ENCODE results near the gene C1QL4.
A peak's percentile ranks its signal among the peaks of the same experiment; 100 is the strongest.
"Not testable (repeated sequence)": the region's sequence is repeated elsewhere in the genome, so short reads cannot be mapped to it uniquely, and the experiment has no call there.

Gene C1QL4

DNA sequence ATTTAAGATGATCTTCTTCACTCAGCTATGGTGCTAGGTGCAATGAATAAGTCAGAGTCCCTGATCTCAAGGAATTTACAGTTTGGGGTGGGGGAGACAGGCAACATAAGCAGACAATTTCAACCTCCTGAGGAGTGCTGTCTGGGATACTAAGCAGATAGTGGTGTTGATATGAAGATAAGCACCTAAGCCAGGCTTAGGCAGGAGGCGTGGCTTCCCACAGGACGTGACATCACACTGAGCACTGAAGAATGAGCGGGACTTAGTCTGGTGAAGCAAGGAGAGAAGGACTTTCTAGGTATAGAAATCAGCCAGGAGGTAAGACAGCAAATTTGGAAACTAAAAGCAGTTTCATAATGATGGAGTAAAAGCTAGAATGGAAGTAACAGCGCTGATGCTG lies 35.2 kb downstream of the C1QL4 start:
- DNase-seq (ENCODE audit: low read depth in 2 of 2), result peak in 1 of 2 donors; percentile 43

DNA sequence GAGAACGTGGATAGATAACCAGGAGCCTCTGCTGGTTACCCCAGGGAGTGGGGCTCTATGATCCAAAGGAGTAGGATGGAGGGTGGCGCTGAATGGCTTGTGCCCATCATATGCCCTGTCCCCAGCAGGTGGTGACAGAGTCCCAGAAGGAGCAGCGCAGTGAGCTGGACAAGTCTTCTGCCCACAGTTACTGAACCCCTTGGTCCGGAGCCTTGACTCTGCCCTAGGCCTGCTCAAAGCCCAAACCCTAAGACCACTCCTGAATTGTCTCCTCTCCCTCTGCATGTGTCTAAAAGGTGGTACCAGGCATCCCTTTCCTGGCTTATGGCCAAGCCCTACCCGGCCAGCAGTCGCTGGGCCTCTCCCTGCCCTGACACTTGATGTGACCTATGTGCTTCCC lies 38.8 kb downstream of the C1QL4 start:
- DNase-seq (ENCODE audit: low read depth in 2 of 2), result no peak

DNA sequence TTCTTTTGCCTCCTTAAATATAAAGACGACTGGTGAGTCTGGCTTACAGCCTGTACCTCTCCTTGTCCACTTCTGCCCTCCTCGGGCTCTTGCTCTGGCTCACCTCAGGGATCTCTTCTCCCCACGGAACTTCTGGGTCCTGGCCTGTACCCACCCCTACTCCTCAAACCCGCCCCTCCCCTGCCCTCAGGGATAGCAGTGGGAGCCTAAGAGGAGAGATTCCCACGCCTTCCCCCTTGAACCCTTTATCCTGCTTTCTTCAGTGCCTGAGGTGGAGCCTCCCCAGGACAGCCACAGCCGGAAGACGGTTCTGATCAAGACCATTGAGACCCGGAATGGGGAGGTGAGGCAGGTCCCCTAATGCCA lies 39.3 kb downstream of the C1QL4 start:
- DNase-seq (ENCODE audit: low read depth in 2 of 2), result no peak

DNA sequence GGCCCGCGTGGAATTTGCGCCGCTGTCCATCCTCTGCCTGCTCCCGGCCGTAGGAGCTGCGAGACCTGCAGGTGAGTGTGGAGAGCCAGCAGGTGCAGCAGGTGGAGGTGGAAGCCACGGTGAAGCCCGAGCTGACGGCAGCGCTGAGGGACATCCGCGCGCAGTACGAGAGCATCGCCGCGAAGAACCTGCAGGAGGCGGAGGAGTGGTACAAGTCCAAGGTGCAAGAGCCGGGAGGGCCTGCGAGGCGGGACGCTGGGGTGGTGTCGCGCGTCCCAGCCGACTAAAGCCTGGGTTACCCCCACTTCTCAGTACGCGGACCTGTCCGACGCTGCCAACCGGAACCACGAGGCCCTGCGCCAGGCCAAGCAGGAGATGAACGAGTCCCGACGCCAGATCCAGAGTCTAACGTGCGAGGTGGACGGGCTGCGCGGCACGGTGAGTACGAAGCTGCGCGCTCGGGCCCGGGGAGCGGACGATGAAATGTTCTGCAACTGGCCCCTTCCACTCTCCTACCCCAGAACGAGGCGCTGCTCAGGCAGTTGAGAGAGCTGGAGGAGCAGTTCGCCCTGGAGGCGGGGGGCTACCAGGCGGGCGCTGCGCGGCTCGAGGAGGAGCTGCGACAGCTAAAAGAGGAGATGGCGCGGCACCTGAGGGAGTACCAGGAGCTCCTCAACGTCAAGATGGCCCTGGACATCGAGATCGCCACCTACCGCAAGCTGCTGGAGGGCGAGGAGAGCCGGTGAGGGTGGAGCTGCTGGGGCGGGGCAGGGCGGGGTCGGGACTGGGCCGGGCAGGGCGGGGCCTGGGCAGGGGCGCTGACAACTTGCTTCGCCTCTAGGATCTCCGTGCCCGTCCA lies 39.9 kb downstream of the C1QL4 start:
- peak; percentile 38 to 40 for DNase-seq (ENCODE audit: low read depth in 2 of 2)

- peak; percentile 64 to 65 for DNase-seq (ENCODE audit: low read depth in 2 of 2)
Measured at GRCh38 chr12:49296034-49296835, 40.8 kb downstream of the C1QL4 start.

DNA sequence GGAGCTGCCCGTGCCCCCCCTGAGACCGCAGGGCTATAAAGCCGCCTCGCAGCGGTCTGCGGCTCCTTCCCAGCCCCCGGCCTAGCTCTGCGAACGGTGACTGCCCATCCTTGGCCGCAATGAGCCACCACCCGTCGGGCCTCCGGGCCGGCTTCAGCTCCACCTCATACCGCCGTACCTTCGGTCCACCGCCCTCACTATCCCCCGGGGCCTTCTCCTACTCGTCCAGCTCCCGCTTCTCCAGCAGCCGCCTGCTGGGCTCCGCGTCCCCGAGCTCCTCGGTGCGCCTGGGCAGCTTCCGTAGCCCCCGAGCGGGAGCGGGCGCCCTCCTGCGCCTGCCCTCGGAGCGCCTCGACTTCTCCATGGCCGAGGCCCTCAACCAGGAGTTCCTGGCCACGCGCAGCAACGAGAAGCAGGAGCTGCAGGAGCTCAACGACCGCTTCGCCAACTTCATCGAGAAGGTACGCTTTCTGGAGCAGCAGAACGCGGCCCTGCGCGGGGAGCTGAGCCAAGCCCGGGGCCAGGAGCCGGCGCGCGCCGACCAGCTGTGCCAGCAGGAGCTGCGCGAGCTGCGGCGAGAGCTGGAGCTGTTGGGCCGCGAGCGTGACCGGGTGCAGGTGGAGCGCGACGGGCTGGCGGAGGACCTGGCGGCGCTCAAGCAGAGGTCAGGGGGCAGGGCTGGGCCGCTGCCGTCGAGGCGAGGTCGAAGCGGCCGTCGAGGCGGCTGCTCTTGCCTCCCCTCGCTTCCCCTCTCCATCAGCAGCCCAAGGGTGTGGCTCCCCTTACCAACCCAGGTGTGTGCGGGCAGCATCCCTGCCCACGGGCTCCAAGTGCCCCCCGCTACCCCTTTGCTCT lies 41.7 kb downstream of the C1QL4 start, which contains the start of gene PRPH:
Gene PRPH (plus strand): TSS at position 66 of the 855 bp plus-strand sequence. CDS start 54 bp downstream, at position 120.
- no peak for DNase-seq (ENCODE audit: low read depth in 2 of 2)

- no peak for DNase-seq (ENCODE audit: low read depth in 2 of 2)
Measured at GRCh38 chr12:49294804-49295081, 42.2 kb downstream of the C1QL4 start.

DNA sequence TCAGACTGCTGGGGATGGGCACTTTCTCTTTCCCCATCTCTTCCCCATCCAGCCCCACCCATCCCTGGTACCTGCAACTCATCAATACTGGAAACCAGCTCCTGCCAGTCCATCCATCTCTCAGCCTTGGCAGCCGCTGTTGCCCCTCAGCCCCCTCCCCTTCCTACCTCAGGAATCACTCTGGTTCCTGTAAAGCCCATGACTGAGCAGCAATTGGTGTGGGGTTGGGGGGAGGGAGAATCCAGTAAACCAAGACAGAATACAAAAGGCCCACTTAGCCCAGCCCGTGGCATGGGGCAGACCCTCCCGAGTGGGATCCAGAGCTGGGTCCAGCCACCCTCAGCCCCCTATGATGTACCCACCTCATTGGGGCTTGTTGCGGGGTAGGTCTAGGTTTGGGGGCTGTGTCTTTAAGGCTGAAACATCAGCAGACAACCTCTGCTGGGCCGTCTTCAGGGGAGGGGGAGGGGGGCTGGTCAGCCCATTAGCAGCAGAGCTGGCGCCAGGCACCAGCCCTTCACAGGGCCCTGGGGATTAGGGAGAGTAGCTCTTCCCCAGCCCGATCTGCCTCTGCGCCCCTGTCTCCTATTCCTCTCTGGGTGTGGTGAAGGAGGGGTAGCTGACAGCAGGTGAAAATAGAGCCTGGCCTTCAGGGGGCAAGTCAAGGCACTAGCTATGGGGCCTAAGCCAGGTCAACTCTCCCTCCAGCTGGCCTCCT lies 42.7 kb downstream of the C1QL4 start:
- DNase-seq (ENCODE audit: low read depth in 2 of 2), result no peak

DNA sequence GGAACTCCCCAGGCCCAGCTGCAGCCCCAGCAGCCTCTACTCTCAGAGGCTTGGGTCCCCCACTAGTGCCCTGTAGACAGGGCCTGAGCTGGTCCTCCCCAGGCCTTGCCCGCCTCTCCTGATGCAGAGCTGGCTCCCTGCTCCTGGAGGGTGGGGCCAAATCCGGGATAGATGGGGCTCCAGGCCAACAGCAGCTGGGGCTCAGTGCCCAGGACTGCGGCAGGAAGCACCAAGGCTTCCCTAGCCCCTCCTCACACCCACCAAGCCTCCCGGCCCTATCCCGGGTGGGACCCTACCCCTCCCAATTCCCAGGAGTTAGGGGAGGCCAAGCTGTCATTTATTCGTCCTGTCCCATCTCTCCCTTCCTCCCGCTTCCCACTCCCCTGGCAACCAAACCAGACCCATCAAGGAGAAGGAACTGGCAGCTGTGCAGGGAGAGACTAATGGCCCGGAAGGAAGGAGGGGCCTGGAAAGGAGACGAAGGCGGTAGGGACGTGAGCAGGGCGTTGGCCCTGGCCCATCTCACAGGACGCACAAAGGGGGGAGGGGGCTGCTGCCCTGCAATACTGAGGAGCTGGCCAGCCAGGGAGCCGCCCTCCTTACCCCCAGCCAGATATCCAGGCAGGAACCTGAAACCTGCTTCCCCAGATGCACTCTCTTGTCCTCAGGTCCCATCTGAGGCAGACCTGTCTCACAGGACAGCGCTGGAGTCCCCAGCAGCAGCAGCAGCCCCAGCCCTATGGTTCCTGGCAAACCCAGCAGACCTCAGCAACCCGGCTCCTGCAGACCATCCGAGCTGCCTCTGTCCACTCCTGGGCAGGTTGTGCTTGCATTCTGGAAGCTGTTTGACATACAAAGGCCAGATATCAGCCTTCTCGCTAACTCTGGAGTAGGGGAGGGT lies 43.7 kb downstream of the C1QL4 start:
- no peak for DNase-seq (ENCODE audit: low read depth in 2 of 2)

GRCh38 chr12:49292729-49293055 lies 44.3 kb downstream of the C1QL4 start:
- DNase-seq (ENCODE audit: low read depth in 2 of 2), result no peak

DNA sequence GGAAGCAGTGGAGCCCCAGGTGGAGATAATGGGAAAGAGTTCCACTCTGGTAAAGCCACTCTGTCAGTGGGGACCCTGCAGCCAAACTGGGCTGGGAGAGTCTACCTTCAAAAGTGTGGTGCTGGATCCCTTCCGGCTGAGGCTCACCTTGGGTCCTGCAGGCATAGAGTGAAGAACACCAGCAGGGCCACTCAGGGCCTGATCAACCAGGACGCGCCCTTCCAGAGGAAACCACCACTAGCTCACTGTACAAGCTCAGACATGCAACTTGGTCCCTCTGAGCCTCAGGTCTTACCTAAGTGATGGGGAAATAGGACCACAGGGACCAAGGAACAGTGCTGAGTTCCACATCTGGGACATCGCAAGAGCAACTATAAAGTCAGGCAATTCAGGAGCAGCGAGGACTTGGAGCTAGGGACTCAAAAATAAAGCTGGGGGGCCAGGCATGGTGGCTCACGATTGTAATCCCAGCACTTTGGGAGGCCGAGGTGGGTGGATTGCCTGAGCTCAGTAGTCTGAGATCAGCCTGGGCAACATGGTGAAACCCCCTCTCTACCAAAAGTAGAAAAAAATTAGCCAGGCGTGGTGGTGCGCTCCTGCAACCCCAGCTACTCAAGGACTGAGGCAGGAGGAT lies 47.9 kb downstream of the C1QL4 start:
- no peak for DNase-seq (ENCODE audit: low read depth in 2 of 2)

GRCh38 chr12:49288412-49288853 lies 48.6 kb downstream of the C1QL4 start:
- peak; percentile 41 to 61 for DNase-seq (ENCODE audit: low read depth in 2 of 2)

DNA sequence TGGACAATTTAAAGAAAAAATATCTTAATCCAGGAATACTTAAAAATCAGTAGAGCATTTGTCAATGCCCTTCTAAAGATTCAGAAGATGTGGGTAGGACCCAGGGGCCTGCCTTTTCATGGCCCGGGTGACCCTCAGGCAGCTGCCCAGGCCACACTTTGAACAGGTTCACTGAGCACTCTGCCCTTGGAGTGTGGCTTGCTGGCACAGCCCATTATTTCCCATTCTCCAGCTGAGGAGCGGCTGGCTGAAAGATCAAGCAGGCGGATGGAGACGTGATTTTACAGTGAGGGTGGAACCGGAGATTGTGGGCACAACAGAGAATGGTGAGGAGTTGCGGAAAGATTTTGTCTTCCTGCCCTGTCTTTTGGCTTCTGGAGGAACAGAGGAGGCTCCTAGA lies 49.1 kb downstream of the C1QL4 start:
- DNase-seq (ENCODE audit: low read depth in 2 of 2), result no peak

- no peak for DNase-seq (ENCODE audit: low read depth in 2 of 2)
Measured at GRCh38 chr12:49284672-49285071, 52.3 kb downstream of the C1QL4 start.

- DNase-seq (ENCODE audit: low read depth in 2 of 2), result no peak
Measured at GRCh38 chr12:49283541-49284429, 53.2 kb downstream of the C1QL4 start.

DNA sequence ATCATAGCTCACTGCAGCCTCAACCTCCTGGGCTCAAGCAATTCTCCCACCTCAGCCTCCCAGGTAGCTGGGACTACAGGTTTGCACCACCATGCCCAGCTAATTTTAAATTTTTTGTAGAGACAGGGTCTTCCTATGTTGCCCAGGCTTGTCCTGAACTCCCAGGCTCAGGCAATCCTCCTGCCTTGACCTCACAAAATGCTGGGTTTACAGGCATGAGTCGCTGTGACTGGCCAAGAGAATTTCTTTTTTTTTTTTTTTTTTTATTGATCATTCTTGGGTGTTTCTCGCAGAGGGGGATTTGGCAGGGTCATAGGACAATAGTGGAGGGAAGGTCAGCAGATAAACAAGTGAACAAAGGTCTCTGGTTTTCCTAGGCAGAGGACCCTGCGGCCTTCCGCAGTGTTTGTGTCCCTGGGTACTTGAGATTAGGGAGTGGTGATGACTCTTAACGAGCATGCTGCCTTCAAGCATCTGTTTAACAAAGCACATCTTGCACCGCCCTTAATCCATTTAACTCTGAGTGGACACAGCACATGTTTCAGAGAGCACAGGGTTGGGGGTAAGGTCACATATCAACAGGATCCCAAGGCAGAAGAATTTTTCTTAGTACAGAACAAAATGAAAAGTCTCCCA lies 54.1 kb downstream of the C1QL4 start:
- not testable (repeated sequence) for DNase-seq (ENCODE audit: low read depth in 2 of 2)
